ENCODE measurements around the gene GTF2A1L. TPM values are rescaled to one million over a fixed set of nuclear protein-coding genes. Genes with fewer than 3 reads are reported as not detected.
"Not testable (repeated sequence)": the region's sequence is repeated elsewhere in the genome, so short reads cannot be mapped to it uniquely, and the experiment has no call there.

GTF2A1L gene
- total RNA-seq, 2 donors from 2014 or later, result not detected

DNA sequence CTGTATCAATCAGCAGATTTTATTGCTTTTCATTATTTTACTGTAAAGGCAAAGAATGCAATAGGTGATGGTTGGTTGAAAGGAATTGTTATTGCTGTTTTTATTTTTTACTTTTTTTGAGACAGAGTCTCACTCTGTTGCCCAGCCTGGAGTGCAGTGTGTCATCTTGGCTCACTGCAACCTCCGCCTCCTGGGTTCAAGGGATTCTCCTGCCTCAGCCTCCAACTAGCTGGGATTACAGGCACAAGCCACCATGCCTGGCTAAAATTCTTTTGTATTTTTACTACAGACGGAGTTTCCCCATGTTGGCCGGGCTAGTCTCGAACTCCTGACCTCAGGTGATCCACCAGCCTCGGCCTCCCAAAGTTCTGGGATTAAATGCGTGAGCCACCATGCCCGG, 20.9 kb upstream of the GTF2A1L start:
- not testable (repeated sequence) for H3K4me3 Mint-ChIP-seq; H3K4me1 Mint-ChIP-seq; H3K27me3 Mint-ChIP-seq; ATAC-seq (replicated peaks); H3K9me3 Mint-ChIP-seq; H3K36me3 Mint-ChIP-seq (ENCODE audit: low read depth); H3K27ac Mint-ChIP-seq

- no peaks in the 10 kb centered on the region for H3K9me3 Mint-ChIP-seq
- no peaks in the 10 kb centered on the region for H3K36me3 Mint-ChIP-seq (ENCODE audit: low read depth)
- ATAC-seq (replicated peaks), result no peak
Measured at GRCh38 chr2:48597492-48597891, 20.2 kb upstream of the GTF2A1L start.

GRCh38 chr2:48600204-48600813, 17.3 kb upstream of the GTF2A1L start:
- ATAC-seq (replicated peaks), result no peak

More at GRCh38 chr2:48597492-48597891, 20.2 kb upstream of the GTF2A1L start:
- Mint-ChIP-seq H3K4me3 (no peak overlapping the region), H3K27ac (no peak overlapping the region), H3K27me3 (no peaks in the 10 kb centered on the region), H3K4me1 (no peaks in the 10 kb centered on the region)

GRCh38 chr2:48600917-48601316, 16.7 kb upstream of the GTF2A1L start:
- Mint-ChIP-seq H3K36me3 (ENCODE audit: low read depth) (no peaks in the 10 kb centered on the region), H3K9me3 (no peaks in the 10 kb centered on the region), H3K4me1 (no peaks in the 10 kb centered on the region), H3K4me3 (no peak overlapping the region), H3K27me3 (no peaks in the 10 kb centered on the region), H3K27ac (no peak overlapping the region)
- no peak for ATAC-seq (replicated peaks)

More at GRCh38 chr2:48600204-48600813, 17.3 kb upstream of the GTF2A1L start:
- Mint-ChIP-seq H3K36me3 (ENCODE audit: low read depth) (no peaks in the 10 kb centered on the region), H3K27me3 (no peaks in the 10 kb centered on the region), H3K4me1 (no peaks in the 10 kb centered on the region), H3K4me3 (no peak overlapping the region), H3K9me3 (no peaks in the 10 kb centered on the region), H3K27ac (no peak overlapping the region)

DNA sequence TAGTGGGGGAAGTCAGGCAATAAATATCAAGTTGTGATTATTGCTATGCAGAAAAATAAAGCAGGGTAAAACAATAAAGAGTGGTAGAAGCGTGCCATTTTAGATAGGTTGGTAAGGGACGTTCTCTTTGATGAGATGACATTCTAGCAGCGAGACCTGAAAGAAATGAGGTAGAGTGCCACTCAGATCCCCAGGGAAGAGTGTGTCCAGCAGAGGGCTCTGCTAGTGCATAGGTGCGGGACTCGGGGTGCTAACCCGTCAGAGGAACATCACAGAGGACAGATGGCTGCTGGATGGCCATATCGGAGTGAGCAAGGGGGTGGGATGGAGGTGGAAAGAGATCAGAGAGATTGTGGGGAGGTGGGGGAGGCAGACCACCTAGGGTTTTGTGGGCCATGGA, 16.3 kb upstream of the GTF2A1L start:
- no peaks in the 10 kb centered on the region for H3K27me3 Mint-ChIP-seq
- H3K9me3 Mint-ChIP-seq, result no peaks in the 10 kb centered on the region
- ATAC-seq (replicated peaks), result peak; percentile 32
- no peaks in the 10 kb centered on the region for H3K36me3 Mint-ChIP-seq (ENCODE audit: low read depth)
- H3K27ac Mint-ChIP-seq, result no peak overlapping the region
- no peaks in the 10 kb centered on the region for H3K4me1 Mint-ChIP-seq
- H3K4me3 Mint-ChIP-seq, result no peak overlapping the region

DNA sequence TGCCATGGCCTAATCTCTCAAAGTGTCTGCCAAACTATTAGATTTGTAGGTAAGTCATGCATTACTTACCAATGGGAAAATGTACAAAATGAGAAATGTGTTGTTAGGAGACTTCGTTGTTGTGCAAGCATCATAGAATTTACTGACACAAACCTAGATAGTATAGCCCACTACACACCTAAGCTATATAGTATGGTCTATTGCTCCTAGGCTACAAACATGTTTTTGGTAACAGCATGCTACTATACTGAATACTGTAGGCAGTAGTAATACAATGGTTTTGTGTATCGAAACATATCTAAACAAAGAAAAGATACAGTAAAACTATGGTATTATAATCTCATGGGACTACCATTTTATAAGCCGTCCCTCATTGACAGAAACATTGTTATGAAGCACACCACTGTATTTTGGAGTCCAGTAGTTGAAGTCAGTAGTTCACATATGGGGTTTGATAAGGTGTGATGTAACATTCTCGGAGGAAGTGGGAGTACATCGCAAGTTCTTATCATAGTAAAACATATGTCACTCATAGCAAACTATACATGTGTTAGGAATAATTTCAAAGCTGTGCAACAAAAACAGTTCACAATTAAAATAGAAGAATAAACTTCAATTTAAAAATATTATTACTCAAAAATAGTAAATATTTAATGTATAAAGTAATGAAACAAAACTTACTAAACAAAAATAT, 12.0 kb upstream of the GTF2A1L start:
- H3K9me3 Mint-ChIP-seq, result no peaks in the 10 kb centered on the region
- no peak overlapping the region for H3K27ac Mint-ChIP-seq
- H3K36me3 Mint-ChIP-seq (ENCODE audit: low read depth), result no peaks in the 10 kb centered on the region
- no peak for ATAC-seq (replicated peaks)
- H3K27me3 Mint-ChIP-seq, result peaks cover 9% of the 10 kb centered on the region
- no peaks in the 10 kb centered on the region for H3K4me1 Mint-ChIP-seq
- no peak overlapping the region for H3K4me3 Mint-ChIP-seq

GRCh38 chr2:48607307-48608014, 10.2 kb upstream of the GTF2A1L start:
- no peak for ATAC-seq (replicated peaks)
- peaks cover 15% of the 10 kb centered on the region for H3K27me3 Mint-ChIP-seq
- no peaks in the 10 kb centered on the region for H3K9me3 Mint-ChIP-seq
- H3K36me3 Mint-ChIP-seq (ENCODE audit: low read depth), result no peaks in the 10 kb centered on the region
- H3K4me1 Mint-ChIP-seq, result no peaks in the 10 kb centered on the region
- H3K27ac Mint-ChIP-seq, result no peak overlapping the region
- no peak overlapping the region for H3K4me3 Mint-ChIP-seq

GRCh38 chr2:48613211-48613610, 4.4 kb upstream of the GTF2A1L start:
- no peak for ATAC-seq (replicated peaks)
- no peaks in the 10 kb centered on the region for H3K36me3 Mint-ChIP-seq (ENCODE audit: low read depth)
- no peaks in the 10 kb centered on the region for H3K9me3 Mint-ChIP-seq
- no peaks in the 10 kb centered on the region for H3K4me1 Mint-ChIP-seq
- no peak overlapping the region for H3K27ac Mint-ChIP-seq
- peaks cover 19% of the 10 kb centered on the region for H3K27me3 Mint-ChIP-seq
- H3K4me3 Mint-ChIP-seq, result no peak overlapping the region

DNA sequence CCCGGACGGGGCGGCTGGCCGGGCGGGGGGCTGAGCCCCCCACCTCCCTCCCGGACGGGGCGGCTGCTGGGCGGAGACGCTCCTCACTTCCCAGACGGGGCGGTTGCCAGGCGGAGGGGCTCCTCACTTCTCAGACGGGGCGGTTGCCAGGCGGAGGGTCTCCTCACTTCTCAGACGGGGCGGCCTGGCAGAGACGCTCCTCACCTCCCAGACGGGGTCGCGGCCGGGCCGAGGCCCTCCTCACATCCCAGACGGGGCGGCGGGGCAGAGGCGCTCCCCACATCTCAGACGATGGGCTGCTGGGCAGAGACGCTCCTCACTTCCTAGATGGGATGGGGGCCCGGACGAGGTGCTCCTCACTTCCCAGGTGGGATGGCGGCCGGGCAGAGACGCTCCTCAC, 3.1 kb upstream of the GTF2A1L start:
- H3K4me3 Mint-ChIP-seq; H3K9me3 Mint-ChIP-seq; H3K4me1 Mint-ChIP-seq; ATAC-seq (replicated peaks); H3K27ac Mint-ChIP-seq; H3K36me3 Mint-ChIP-seq (ENCODE audit: low read depth): not testable (repeated sequence)
- peaks cover 15% of the 10 kb centered on the region for H3K27me3 Mint-ChIP-seq

GRCh38 chr2:48619526-48619925, 1.9 kb downstream of the GTF2A1L start:
- Mint-ChIP-seq H3K36me3 (ENCODE audit: low read depth) (no peaks in the 10 kb centered on the region), H3K27me3 (peaks cover 6% of the 10 kb centered on the region), H3K27ac (no peak overlapping the region), H3K9me3 (no peaks in the 10 kb centered on the region), H3K4me3 (no peak overlapping the region), H3K4me1 (no peaks in the 10 kb centered on the region)
- no peak for ATAC-seq (replicated peaks)

DNA sequence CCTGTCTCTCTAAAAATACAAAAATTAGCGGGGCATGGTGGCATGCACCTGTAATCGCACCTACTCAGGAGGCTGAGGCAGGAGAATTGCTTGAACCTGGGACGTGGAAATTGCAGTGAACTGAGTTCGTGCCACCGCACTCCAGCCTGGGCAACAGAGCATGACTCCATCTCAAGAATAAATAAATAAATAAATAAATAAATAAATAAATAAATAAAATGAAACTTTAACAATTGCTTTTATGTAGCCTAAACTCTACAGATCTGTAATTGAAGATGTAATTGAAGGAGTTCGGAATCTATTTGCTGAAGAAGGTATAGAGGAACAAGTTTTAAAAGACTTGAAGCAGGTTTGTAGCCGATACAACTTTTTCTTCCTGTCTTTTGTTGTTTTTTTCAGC, 2.9 kb downstream of the GTF2A1L start:
- Mint-ChIP-seq H3K36me3 (ENCODE audit: low read depth) (no peaks in the 10 kb centered on the region), H3K27me3 (peaks cover 6% of the 10 kb centered on the region), H3K4me1 (no peaks in the 10 kb centered on the region), H3K4me3 (no peak overlapping the region), H3K27ac (no peak overlapping the region), H3K9me3 (no peaks in the 10 kb centered on the region)
- ATAC-seq (replicated peaks), result no peak

- H3K4me3 Mint-ChIP-seq; H3K27me3 Mint-ChIP-seq; H3K9me3 Mint-ChIP-seq; H3K4me1 Mint-ChIP-seq; H3K36me3 Mint-ChIP-seq (ENCODE audit: low read depth); ATAC-seq (replicated peaks); H3K27ac Mint-ChIP-seq: not testable (repeated sequence)
Measured at GRCh38 chr2:48622691-48623090, 5.0 kb downstream of the GTF2A1L start.

- Mint-ChIP-seq H3K4me1 (no peaks in the 10 kb centered on the region), H3K9me3 (no peaks in the 10 kb centered on the region), H3K4me3 (no peak overlapping the region), H3K27me3 (no peaks in the 10 kb centered on the region), H3K36me3 (ENCODE audit: low read depth) (no peaks in the 10 kb centered on the region), H3K27ac (no peak overlapping the region)
- no peak for ATAC-seq (replicated peaks)
Measured at GRCh38 chr2:48624696-48625095, 7.0 kb downstream of the GTF2A1L start.

- no peaks in the 10 kb centered on the region for H3K36me3 Mint-ChIP-seq (ENCODE audit: low read depth)
- no peak overlapping the region for H3K4me3 Mint-ChIP-seq
- H3K27ac Mint-ChIP-seq, result no peak overlapping the region
- no peaks in the 10 kb centered on the region for H3K4me1 Mint-ChIP-seq
- H3K27me3 Mint-ChIP-seq, result peaks cover under 1% of the 10 kb centered on the region
- no peak for ATAC-seq (replicated peaks)
- no peaks in the 10 kb centered on the region for H3K9me3 Mint-ChIP-seq
Measured at GRCh38 chr2:48626047-48626446, 8.4 kb downstream of the GTF2A1L start.

- H3K27me3 Mint-ChIP-seq, result peaks cover 18% of the 10 kb centered on the region
- H3K27ac Mint-ChIP-seq, result no peak overlapping the region
- H3K9me3 Mint-ChIP-seq, result peaks cover 4% of the 10 kb centered on the region
- H3K36me3 Mint-ChIP-seq (ENCODE audit: low read depth), result no peaks in the 10 kb centered on the region
- H3K4me1 Mint-ChIP-seq, result no peaks in the 10 kb centered on the region
- no peak overlapping the region for H3K4me3 Mint-ChIP-seq
- no peak for ATAC-seq (replicated peaks)
Measured at GRCh38 chr2:48633143-48633542, 15.5 kb downstream of the GTF2A1L start.

All from activated T-helper 17 cell treated with anti-CD3 and anti-CD28 coated beads, Interleukin-2, amount 50 U/mL, for 72 hours (primary cell).